HCT116 (cell line): ENCODE data around the gene CACNA1C. TPM values are rescaled to one million over a fixed set of nuclear protein-coding genes. Genes with fewer than 3 reads are reported as not detected.

Experiments used
- ATAC-seq: fragments of 200-7000 bp; cut with Tn5 transposase; 2 replicates; pipeline ENCODE4 v1.9.1; 2020; ENCODE audit warnings: mild to moderate bottlenecking, moderate library complexity
- BruUV-seq: library from RNA; stranded (reverse); fragments of 400-500 nt; replicated peaks from 2 replicates; lab custom pipeline; 2021; lab: Mats Ljungman, UMichigan
- CTCF ChIA-PET: fragments of 300-600 bp; sonication (Branson Sonifier 250); formaldehyde crosslinking; loops from one replicate; lab custom pipeline; 2021; ENCODE audit warnings: antibody characterized with exemption; lab: Charles Lee
- POLR2A ChIA-PET: fragments of 300-600, 350-600 bp; sonication (Branson Sonifier 250); formaldehyde crosslinking; loops from one replicate; lab custom pipeline; 2021; ENCODE audit warnings: antibody characterized with exemption; lab: Charles Lee
- RAD21 ChIA-PET, 2 experiments: fragments of 300-600 bp; sonication (Branson Sonifier 250); formaldehyde crosslinking; loops; one replicate each; lab custom pipeline; 2023; ENCODE audit warnings: low total read pairs in 2 of 2; ENCODE audit not compliant: uncharacterized antibody in 2 of 2, unreplicated experiment in 2 of 2, low non-redundant PET in 1 of 2; lab: Charles Lee
- DNase-seq: peaks from one replicate; pipeline ENCODE4 v3.0.0-alpha.2; 2010; ENCODE audit warnings: low read depth, low spot score
- H2AFZ ChIP-seq: fragments of 200-600 bp; shearing (Covaris generic), sonication (generic); 2 replicates; pipeline ENCODE4 v1.6.1; 2017; ENCODE audit warnings: low read depth, mixed run types, mixed read lengths, antibody characterized with exemption, low read length; ENCODE audit not compliant: poor library complexity, severe bottlenecking
- H3K27ac ChIP-seq: 2 replicates; pipeline ENCODE4 v1.5.1; 2012; ENCODE audit warnings: low read depth, low read length
- H3K27me3 ChIP-seq: fragments of 200-600 bp; sonication (generic); 2 replicates; pipeline ENCODE4 v1.6.1; 2016; ENCODE audit warnings: mixed run types, low read length, mixed read lengths; ENCODE audit not compliant: insufficient read depth
- H3K36me3 ChIP-seq, 2 experiments: fragments of 200-500 bp in 1 of 2; fragments of 200-600 bp in 1 of 2; sonication (Bioruptor generic) in 1 of 2; sonication (generic) in 1 of 2; 2 replicates each; pipeline versions ENCODE4 v1.5.1 to v1.6.1; 2014 to 2016; ENCODE audit warnings: low read length in 2 of 2, inconsistent platforms in 1 of 2, mixed read lengths in 1 of 2, mixed run types in 1 of 2; ENCODE audit not compliant: insufficient read depth in 2 of 2, control insufficient read depth in 1 of 2
- H3K4me1 ChIP-seq, 2 experiments: fragments of 200-600 bp in 1 of 2; sonication (generic) in 1 of 2; 2 replicates each; pipeline versions ENCODE4 v1.5.1 to v1.6.1; 2012 to 2017; ENCODE audit warnings: low read length in 2 of 2, inconsistent platforms in 1 of 2, mild to moderate bottlenecking in 1 of 2, mixed read lengths in 1 of 2, mixed run types in 1 of 2, moderate library complexity in 1 of 2; ENCODE audit not compliant: insufficient read depth in 2 of 2, control insufficient read depth in 1 of 2
- H3K4me2 ChIP-seq: fragments of 200-600 bp; sonication (generic); 2 replicates; pipeline ENCODE4 v1.6.1; 2017; ENCODE audit warnings: mixed run types, low read length, mixed read lengths
- H3K4me3 ChIP-seq, 2 experiments: fragments of 200-600 bp in 1 of 2; sonication (generic) in 1 of 2; replicated peaks in 1 of 2; 2 replicates each; pipeline ENCODE4 v1.5.1; 2011 to 2016; ENCODE audit warnings: low read length in 2 of 2, control low read depth in 1 of 2, low read depth in 1 of 2, mild to moderate bottlenecking in 1 of 2, mixed read lengths in 1 of 2, mixed run types in 1 of 2
- H3K79me2 ChIP-seq: fragments of 200-600 bp; sonication (generic); 2 replicates; pipeline ENCODE4 v1.6.1; 2017; ENCODE audit warnings: mild to moderate bottlenecking, mixed run types, low read length, moderate library complexity, mixed read lengths; ENCODE audit not compliant: insufficient read depth
- H3K9ac ChIP-seq: fragments of 200-600 bp; sonication (generic); 2 replicates; pipeline ENCODE4 v1.6.1; 2016; ENCODE audit warnings: low read length, mixed read lengths
- H3K9me2 ChIP-seq: fragments of 200-600 bp; sonication (generic), shearing (Covaris generic); 2 replicates; pipeline ENCODE4 v1.6.1; 2017; ENCODE audit warnings: mixed run types, mild to moderate bottlenecking, moderate library complexity; ENCODE audit not compliant: insufficient read depth
- H3K9me3 ChIP-seq, 2 experiments: fragments of 200-500 bp in 1 of 2; fragments of 200-600 bp in 1 of 2; sonication (Bioruptor generic) in 1 of 2; sonication (generic) in 1 of 2; 2 replicates each; pipeline ENCODE4 v1.6.1; 2014 to 2017; ENCODE audit warnings: low read length in 2 of 2, mixed read lengths in 2 of 2, inconsistent platforms in 1 of 2, low read depth in 1 of 2, mild to moderate bottlenecking in 1 of 2, mixed run types in 1 of 2, moderate library complexity in 1 of 2; ENCODE audit not compliant: control insufficient read depth in 1 of 2, insufficient read depth in 1 of 2
- H4K20me1 ChIP-seq: fragments of 200-600 bp; sonication (generic), shearing (Covaris generic); 2 replicates; pipeline ENCODE4 v1.6.1; 2017; ENCODE audit warnings: mixed run types, mild to moderate bottlenecking, moderate library complexity; ENCODE audit not compliant: insufficient read depth
- ATF3 ChIP-seq: IDR thresholded peaks from 2 replicates; pipeline ENCODE4 v1.6.1; 2012
- CEBPB ChIP-seq: IDR thresholded peaks from 2 replicates; pipeline ENCODE4 v1.6.1; 2012; ENCODE audit warnings: low read depth
- ELF1 ChIP-seq: IDR thresholded peaks from 2 replicates; pipeline ENCODE4 v1.6.1; 2012; ENCODE audit warnings: low read depth, borderline replicate concordance
- EZH2phosphoT487 ChIP-seq: fragments of 200-600 bp; IDR thresholded peaks from 2 replicates; pipeline ENCODE4 v1.6.1; 2018; ENCODE audit warnings: antibody characterized with exemption, borderline replicate concordance
- JUND ChIP-seq: IDR thresholded peaks from 2 replicates; pipeline ENCODE4 v1.6.1; 2012
- POLR2A ChIP-seq: IDR thresholded peaks from 2 replicates; pipeline ENCODE4 v1.7.0; 2011; ENCODE audit warnings: borderline replicate concordance; ENCODE audit not compliant: insufficient read depth, insufficient read length; ENCODE audit errors: extremely low read depth
- POLR2AphosphoS5 ChIP-seq: IDR thresholded peaks from 2 replicates; pipeline ENCODE4 v1.6.1; 2011; ENCODE audit warnings: mild to moderate bottlenecking, low read depth, low read length, moderate library complexity
- REST ChIP-seq: IDR thresholded peaks from 2 replicates; pipeline ENCODE4 v1.6.1; 2012; ENCODE audit warnings: low read depth
- SIN3A ChIP-seq: IDR thresholded peaks from 2 replicates; pipeline ENCODE4 v1.6.1; 2012; ENCODE audit warnings: low read depth
- SP1 ChIP-seq: IDR thresholded peaks from 2 replicates; pipeline ENCODE4 v1.6.1; 2012; ENCODE audit warnings: low read depth
- SRF ChIP-seq: IDR thresholded peaks from 2 replicates; pipeline ENCODE4 v1.6.1; 2012; ENCODE audit warnings: low read depth
- TCF7L2 ChIP-seq: IDR thresholded peaks from 2 replicates; pipeline ENCODE4 v1.7.0; 2011; ENCODE audit warnings: borderline replicate concordance, inconsistent platforms; ENCODE audit not compliant: insufficient read depth, insufficient read length; ENCODE audit errors: extremely low read depth
- YY1 ChIP-seq: IDR thresholded peaks from 2 replicates; pipeline ENCODE4 v1.6.1; 2011; ENCODE audit warnings: low read length, low read depth, moderate library complexity, mild to moderate bottlenecking; ENCODE audit not compliant: insufficient replicate concordance; ENCODE audit errors: extremely low read depth
- ZFX ChIP-seq: fragments of 450-650 bp; IDR thresholded peaks from 2 replicates; pipeline ENCODE4 v1.6.1; 2017
- ZNF274 ChIP-seq: fragments of 200-500 bp; sonication (Bioruptor generic); IDR thresholded peaks from 2 replicates; pipeline ENCODE4 v1.6.1; 2014; ENCODE audit warnings: mild to moderate bottlenecking, low read depth, low read length, inconsistent platforms
- intact Hi-C: fragments of 100-400 bp; cut with micrococcal nuclease; formaldehyde crosslinking; loops from 2 replicates; pipeline ENCODE4 v1.10.0; 2022
- total RNA-seq: library from RNA; stranded (reverse); gene quantifications from one replicate; pipeline ENCODE4 v1.2.1, GENCODE V29; 2021; ENCODE audit not compliant: unreplicated experiment

Gene CACNA1C
- total RNA-seq, 1 experiment from 2014 or later = 0.05 TPM

GRCh38 chr12:2387103-2387834 lies 334.5 kb downstream of the CACNA1C start:
- Histone ChIP-seq H4K20me1 (no peaks in the 10 kb centered on the region), H3K79me2 (no peaks in the 10 kb centered on the region), H3K27ac (no peak overlapping the region), H3K9ac (no peak overlapping the region), H3K4me2 (no peak overlapping the region), H3K4me1 (peaks cover 0 to 10% of the 10 kb centered on the region in 2 experiments; a peak in 2 of 4 replicates), H3K27me3 (peaks cover 5% of the 10 kb centered on the region; the same call in 1 of the 2 replicates), H3K9me2 (no peaks in the 10 kb centered on the region), H2AFZ (no peak overlapping the region), H3K9me3 (no peaks in the 10 kb centered on the region), H3K36me3 (no peaks in the 10 kb centered on the region), H3K4me3 (no peak overlapping the region)
- intact Hi-C loops = loop anchor here (10.0 kb wide), 1 partner anchor 198 kb away; no protein-coding TSS in a partner anchor
- DNase-seq = no peak
- RAD21 ChIA-PET = no interaction called here
- ATAC-seq = no peak
- TF ChIP-seq ELF1 (no peak), TCF7L2 (no peak), ZFX (no peak), YY1 (no peak), CEBPB (no peak), SRF (no peak), SP1 (no peak), POLR2A (no peak), ZNF274 (no peak), JUND (no peak)
- CTCF ChIA-PET = no interaction called here
- POLR2A ChIA-PET = no interaction called here
- BruUV-seq = no TSS peak

- H2AFZ ChIP-seq = no peak overlapping the region
- peaks cover 0 to 10% of the 10 kb centered on the region in 2 experiments; a peak in 2 of 4 replicates for H3K4me1 ChIP-seq
- no peaks in the 10 kb centered on the region for H4K20me1 ChIP-seq
- no TSS peak for BruUV-seq
- ATAC-seq (no peak), DNase-seq (no peak)
- intact Hi-C loops = loop anchor here (10.0 kb wide), 1 partner anchor 196 kb away; no protein-coding TSS in a partner anchor
- no peaks in the 10 kb centered on the region for H3K9me2 ChIP-seq
- H3K27me3 ChIP-seq = no peaks in the 10 kb centered on the region
- ChIA-PET POLR2A (no interaction called here), RAD21 (no interaction called here), CTCF (no interaction called here)
- H3K4me2 ChIP-seq = no peak overlapping the region
- no peak overlapping the region for H3K27ac ChIP-seq
- H3K9me3 ChIP-seq = no peaks in the 10 kb centered on the region
- H3K4me3 ChIP-seq = no peak overlapping the region
- H3K9ac ChIP-seq = no peak overlapping the region
- no peaks in the 10 kb centered on the region for H3K79me2 ChIP-seq
- no peaks in the 10 kb centered on the region for H3K36me3 ChIP-seq
- no peak for TF ChIP-seq TCF7L2
- TF ChIP-seq EZH2phosphoT487 = no peak
- no peak for TF ChIP-seq ATF3
- TF ChIP-seq REST = no peak
- TF ChIP-seq ZNF274 = no peak
- TF ChIP-seq YY1 = no peak
- no peak for TF ChIP-seq POLR2AphosphoS5
- TF ChIP-seq SIN3A = no peak
- TF ChIP-seq SP1 = no peak
- TF ChIP-seq ZFX = no peak
- TF ChIP-seq ELF1 = no peak
These were observed 336.4 kb downstream of the CACNA1C start for GRCh38 chr12:2389079-2389790.
